Testis (tissue), 2 donors: ENCODE measurements around the gene ADAMTS19.
"Not testable (repeated sequence)": the region's sequence is repeated elsewhere in the genome, so short reads cannot be mapped to it uniquely, and the experiment has no call there.

Experiments
- CTCF ChIP-seq, 3 experiments: fragments of 450-650 bp in 2 of 3; fragments of 200-600 bp in 1 of 3; sonication (generic) in 1 of 3; IDR thresholded peaks; one replicate each; pipeline ENCODE4 v1.5.1; 2016 to 2019; ENCODE audit warnings: antibody characterized with exemption in 3 of 3, mild to moderate bottlenecking in 2 of 3, moderate library complexity in 1 of 3
- POLR2A ChIP-seq: fragments of 450-650 bp; IDR thresholded peaks from one replicate; pipeline ENCODE4 v1.6.1; 2017; ENCODE audit warnings: antibody characterized with exemption, mild to moderate bottlenecking, moderate library complexity

GRCh38 chr5:129428636-129429035, 31.5 kb upstream of the ADAMTS19 start:
- TF ChIP-seq CTCF (IDR thresholded peaks at IDR 0.05); POLR2A: not testable (repeated sequence)
